Choroid plexus epithelial cell (primary cell): ENCODE data around the gene TRPM5.

Experiments
- DNase-seq: peaks from one replicate; pipeline ENCODE4 v3.0.0-alpha.2; 2010; ENCODE audit warnings: low read depth
- H3K4me3 ChIP-seq: 2 replicates; pipeline ENCODE4 v1.5.1; 2011; ENCODE audit warnings: low read depth, mild to moderate bottlenecking, control low read depth, low read length, moderate library complexity
- CTCF ChIP-seq: conservative IDR thresholded peaks from 2 replicates; pipeline ENCODE4 v1.5.1; 2011; ENCODE audit warnings: low read depth, mild to moderate bottlenecking, control low read depth, inconsistent platforms, low read length, moderate library complexity

Gene TRPM5

GRCh38 chr11:2464451-2465165, 20.3 kb upstream of the TRPM5 start:
- no peak for TF ChIP-seq CTCF
- H3K4me3 ChIP-seq, result no peak overlapping the region
- no peak for DNase-seq

- no peak for TF ChIP-seq CTCF
- no peak for DNase-seq
- no peak overlapping the region for H3K4me3 ChIP-seq
These were observed 19.5 kb upstream of the TRPM5 start for GRCh38 chr11:2463766-2464277.

- no peak for DNase-seq
- no peak overlapping the region for H3K4me3 ChIP-seq
- no peak for TF ChIP-seq CTCF
These were observed 18.9 kb upstream of the TRPM5 start for GRCh38 chr11:2462986-2463765.

- no peak for DNase-seq
- no peak for TF ChIP-seq CTCF
- H3K4me3 ChIP-seq, result no peak overlapping the region
These were observed 18.2 kb upstream of the TRPM5 start for GRCh38 chr11:2462543-2462985.

- no peak for TF ChIP-seq CTCF
- DNase-seq, result no peak
- no peak overlapping the region for H3K4me3 ChIP-seq
These were observed 17.7 kb upstream of the TRPM5 start for GRCh38 chr11:2461956-2462542.

- H3K4me3 ChIP-seq, result no peak overlapping the region
- no peak for DNase-seq
- TF ChIP-seq CTCF, result no peak
These were observed 17.1 kb upstream of the TRPM5 start for GRCh38 chr11:2461253-2461955.
